PC-3 (cell line): ENCODE data around the gene ARMH2. TPM values are rescaled to one million over a fixed set of nuclear protein-coding genes. Genes with fewer than 3 reads are reported as not detected.

Experiments
- ATAC-seq: fragments of 200-7000 bp; cut with Tn5 transposase; 2 replicates; pipeline ENCODE4 v1.9.1; 2020; ENCODE audit warnings: mild to moderate bottlenecking, moderate library complexity
- BruUV-seq: library from RNA; stranded (reverse); fragments of 400-500 nt; replicated peaks from 2 replicates; lab custom pipeline; 2021; lab: Mats Ljungman, UMichigan
- CTCF ChIA-PET: fragments of 300-600 bp; sonication (Branson Sonifier 250); formaldehyde crosslinking; loops from one replicate; lab custom pipeline; 2022; ENCODE audit warnings: antibody characterized with exemption; lab: Charles Lee
- POLR2A ChIA-PET: fragments of 300-600 bp; sonication (Branson Sonifier 250); formaldehyde crosslinking; loops from one replicate; lab custom pipeline; 2022; ENCODE audit warnings: antibody characterized with exemption; ENCODE audit not compliant: unreplicated experiment; lab: Charles Lee
- DNase-seq: peaks from one replicate; pipeline ENCODE4 v3.0.0-alpha.2; 2015
- H2AFZ ChIP-seq: fragments of 300-600 bp; sonication (generic); 2 replicates; pipeline ENCODE4 v1.6.0; 2016; ENCODE audit warnings: antibody characterized with exemption, low read length
- H3F3A ChIP-seq: fragments of 300-600 bp; sonication (generic); one replicate; pipeline ENCODE4 v1.6.0; 2017; ENCODE audit warnings: antibody characterized with exemption, low read length, control low read depth, mild to moderate bottlenecking; ENCODE audit not compliant: unreplicated experiment
- H3K27ac ChIP-seq: fragments of 300-600 bp; sonication (generic); 2 replicates; pipeline ENCODE4 v1.5.1; 2016; ENCODE audit warnings: mild to moderate bottlenecking, low read length
- H3K27me3 ChIP-seq: fragments of 300-600 bp; sonication (generic); 2 replicates; pipeline ENCODE4 v1.6.1; 2016; ENCODE audit warnings: low read length, mixed read lengths
- H3K36me3 ChIP-seq: fragments of 300-600 bp; sonication (generic); 2 replicates; pipeline ENCODE4 v1.6.1; 2016; ENCODE audit warnings: low read depth, mixed run types, low read length, mixed read lengths
- H3K4me1 ChIP-seq: fragments of 300-600 bp; sonication (generic); 2 replicates; pipeline ENCODE4 v1.5.1; 2016; ENCODE audit warnings: low read length; ENCODE audit not compliant: insufficient read depth
- H3K4me2 ChIP-seq: fragments of 300-600 bp; sonication (generic); 2 replicates; pipeline ENCODE4 v1.6.0; 2016; ENCODE audit warnings: low read length
- H3K4me3 ChIP-seq: fragments of 300-600 bp; sonication (generic); 2 replicates; pipeline ENCODE4 v1.5.1; 2016; ENCODE audit warnings: mild to moderate bottlenecking, low read length, mixed read lengths
- H3K79me2 ChIP-seq: fragments of 300-600 bp; sonication (generic); 2 replicates; pipeline ENCODE4 v1.6.1; 2017; ENCODE audit warnings: low read length, mixed read lengths
- H3K9ac ChIP-seq: fragments of 300-600 bp; sonication (generic); 2 replicates; pipeline ENCODE4 v1.6.0; 2016; ENCODE audit warnings: mild to moderate bottlenecking, low read length
- H3K9me2 ChIP-seq: fragments of 300-600 bp; sonication (generic); replicated peaks from 2 replicates; pipeline ENCODE4 v1.6.1; 2016; ENCODE audit warnings: mixed run types, low read length, mixed read lengths
- H3K9me3 ChIP-seq: fragments of 300-600 bp; sonication (generic); 2 replicates; pipeline ENCODE4 v1.6.1; 2016; ENCODE audit warnings: low read length, mixed read lengths
- H4K20me1 ChIP-seq: fragments of 300-600 bp; sonication (generic); 2 replicates; pipeline ENCODE4 v1.6.1; 2016; ENCODE audit warnings: low read length, mixed read lengths
- EZH2 ChIP-seq: fragments of 300-600 bp; sonication (generic); IDR thresholded peaks from one replicate; pipeline ENCODE4 v1.6.1; 2017; ENCODE audit warnings: antibody characterized with exemption, mild to moderate bottlenecking, low read length; ENCODE audit not compliant: unreplicated experiment
- EZH2phosphoT487 ChIP-seq: fragments of 300-600 bp; sonication (generic); IDR thresholded peaks from 2 replicates; pipeline ENCODE4 v1.6.1; 2018; ENCODE audit warnings: mild to moderate bottlenecking, antibody characterized with exemption, low read length, borderline replicate concordance
- intact Hi-C: fragments of 100-400 bp; cut with micrococcal nuclease; formaldehyde crosslinking; loops from 2 replicates; pipeline ENCODE4 v1.9.0; 2023
- total RNA-seq: library from RNA; depleted of rRNA; stranded (reverse); fragments of >200 nt; gene quantifications from 2 replicates; pipeline ENCODE4 v1.2.3, GENCODE V29; 2014
- TF ChIP-seq, protein P1 (sequence below): fragments of 300-600 bp; sonication (generic); conservative IDR thresholded peaks from 2 replicates; pipeline ENCODE4 v1.5.1; 2017; ENCODE audit warnings: antibody characterized with exemption, low read depth, mild to moderate bottlenecking, low read length

ARMH2 gene
- total RNA-seq, 1 experiment from 2014 or later, result not detected

DNA sequence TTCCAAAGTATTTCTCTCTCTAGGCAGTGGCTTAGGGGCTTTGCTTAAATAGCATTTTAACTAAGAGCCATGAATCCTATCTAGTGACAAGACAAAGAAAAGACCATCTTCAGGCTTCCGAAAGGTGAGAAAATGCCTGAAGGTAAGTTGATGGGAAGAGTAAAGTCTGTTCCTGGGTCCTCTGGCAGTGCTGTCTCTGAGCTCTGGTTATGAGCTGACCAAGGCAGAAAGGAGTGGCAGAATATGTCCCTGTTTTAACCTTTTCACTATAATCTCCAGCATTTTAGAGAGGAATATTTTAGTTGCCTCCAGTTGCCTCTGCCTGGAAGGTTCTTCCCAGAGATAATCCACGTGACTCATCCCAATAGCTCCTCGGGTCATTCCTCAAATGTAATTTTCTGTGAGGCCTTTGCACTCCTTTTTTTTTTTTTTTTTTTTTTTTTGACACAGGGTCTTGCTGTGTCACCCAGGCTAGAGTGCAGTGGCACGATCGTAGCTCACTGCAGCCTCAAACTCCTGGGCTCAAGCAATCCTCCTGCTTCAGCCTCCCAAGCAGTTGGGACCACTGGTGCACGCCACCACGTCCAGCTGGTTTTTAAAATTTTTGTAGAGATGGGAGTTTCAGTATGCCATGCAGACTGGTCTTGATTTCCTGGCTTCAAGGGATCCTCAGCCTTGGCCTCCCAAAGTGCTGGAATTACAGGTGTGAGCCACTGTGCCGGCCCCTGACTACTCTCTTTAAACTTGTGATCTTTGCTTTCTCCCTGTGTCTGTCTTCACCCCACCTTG is 3.7 kb upstream of the ARMH2 start:
- CTCF ChIA-PET, result no interaction called here
- ATAC-seq (no peak; the same call in 1 of the 2 replicates), DNase-seq (peak; percentile 37)
- BruUV-seq, result no TSS peak
- no peaks in the 10 kb centered on the region for H3K27me3 ChIP-seq
- peak overlapping the region; percentile 37 for H3K4me2 ChIP-seq
- no peaks in the 10 kb centered on the region for H3K9me3 ChIP-seq
- peaks cover 18% of the 10 kb centered on the region for H3K4me1 ChIP-seq
- no peak overlapping the region for H2AFZ ChIP-seq
- H3K27ac ChIP-seq, result peak overlapping the region; percentile 63
- peak overlapping the region; percentile 4; the same call in 1 of the 2 replicates for H3K9ac ChIP-seq
- intact Hi-C loops, result no loop called here
- no peaks in the 10 kb centered on the region for H3F3A ChIP-seq
- POLR2A ChIA-PET, result no interaction called here
- H4K20me1 ChIP-seq, result no peaks in the 10 kb centered on the region
- no peaks in the 10 kb centered on the region for H3K36me3 ChIP-seq
- H3K79me2 ChIP-seq, result no peaks in the 10 kb centered on the region
- H3K4me3 ChIP-seq, result no peak overlapping the region
- no peaks in the 10 kb centered on the region for H3K9me2 ChIP-seq
- TF ChIP-seq, protein P1, sequence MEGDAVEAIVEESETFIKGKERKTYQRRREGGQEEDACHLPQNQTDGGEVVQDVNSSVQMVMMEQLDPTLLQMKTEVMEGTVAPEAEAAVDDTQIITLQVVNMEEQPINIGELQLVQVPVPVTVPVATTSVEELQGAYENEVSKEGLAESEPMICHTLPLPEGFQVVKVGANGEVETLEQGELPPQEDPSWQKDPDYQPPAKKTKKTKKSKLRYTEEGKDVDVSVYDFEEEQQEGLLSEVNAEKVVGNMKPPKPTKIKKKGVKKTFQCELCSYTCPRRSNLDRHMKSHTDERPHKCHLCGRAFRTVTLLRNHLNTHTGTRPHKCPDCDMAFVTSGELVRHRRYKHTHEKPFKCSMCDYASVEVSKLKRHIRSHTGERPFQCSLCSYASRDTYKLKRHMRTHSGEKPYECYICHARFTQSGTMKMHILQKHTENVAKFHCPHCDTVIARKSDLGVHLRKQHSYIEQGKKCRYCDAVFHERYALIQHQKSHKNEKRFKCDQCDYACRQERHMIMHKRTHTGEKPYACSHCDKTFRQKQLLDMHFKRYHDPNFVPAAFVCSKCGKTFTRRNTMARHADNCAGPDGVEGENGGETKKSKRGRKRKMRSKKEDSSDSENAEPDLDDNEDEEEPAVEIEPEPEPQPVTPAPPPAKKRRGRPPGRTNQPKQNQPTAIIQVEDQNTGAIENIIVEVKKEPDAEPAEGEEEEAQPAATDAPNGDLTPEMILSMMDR, result no peak
- TF ChIP-seq EZH2 (no peak), EZH2phosphoT487 (no peak)

DNA sequence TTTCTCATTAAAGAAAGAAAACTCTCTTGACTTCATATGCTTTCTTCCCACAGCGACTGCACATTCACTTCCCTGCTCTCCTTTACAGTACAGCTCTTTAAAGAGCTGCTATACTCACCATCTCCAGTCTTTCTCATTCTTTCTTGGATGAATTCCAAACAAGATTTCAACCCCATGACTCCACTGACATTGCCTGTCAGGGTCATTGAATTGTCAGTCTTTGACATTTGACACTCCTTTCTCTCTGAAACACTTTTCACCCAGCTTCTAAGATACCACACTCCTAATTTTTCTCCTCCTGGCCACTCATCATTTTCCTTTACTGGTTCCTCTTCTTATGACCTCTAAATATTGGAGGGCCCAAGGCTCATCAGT is 811 bp upstream of the ARMH2 start:
- TF ChIP-seq EZH2phosphoT487 (no peak), EZH2 (no peak)
- TF ChIP-seq, protein P1, result no peak
- Histone ChIP-seq H3K27ac (no peak overlapping the region), H3K36me3 (no peaks in the 10 kb centered on the region), H2AFZ (no peak overlapping the region), H3K4me1 (peaks cover 18% of the 10 kb centered on the region), H3K9me3 (no peaks in the 10 kb centered on the region), H3F3A (no peaks in the 10 kb centered on the region), H3K4me3 (no peak overlapping the region), H3K79me2 (no peaks in the 10 kb centered on the region), H3K9ac (no peak overlapping the region), H3K4me2 (no peak overlapping the region), H3K27me3 (no peaks in the 10 kb centered on the region), H4K20me1 (no peaks in the 10 kb centered on the region), H3K9me2 (no peaks in the 10 kb centered on the region)
- BruUV-seq, result no TSS peak
- DNase-seq (no peak), ATAC-seq (no peak)
- ChIA-PET CTCF (no interaction called here), POLR2A (no interaction called here)
- intact Hi-C loops, result no loop called here

DNA sequence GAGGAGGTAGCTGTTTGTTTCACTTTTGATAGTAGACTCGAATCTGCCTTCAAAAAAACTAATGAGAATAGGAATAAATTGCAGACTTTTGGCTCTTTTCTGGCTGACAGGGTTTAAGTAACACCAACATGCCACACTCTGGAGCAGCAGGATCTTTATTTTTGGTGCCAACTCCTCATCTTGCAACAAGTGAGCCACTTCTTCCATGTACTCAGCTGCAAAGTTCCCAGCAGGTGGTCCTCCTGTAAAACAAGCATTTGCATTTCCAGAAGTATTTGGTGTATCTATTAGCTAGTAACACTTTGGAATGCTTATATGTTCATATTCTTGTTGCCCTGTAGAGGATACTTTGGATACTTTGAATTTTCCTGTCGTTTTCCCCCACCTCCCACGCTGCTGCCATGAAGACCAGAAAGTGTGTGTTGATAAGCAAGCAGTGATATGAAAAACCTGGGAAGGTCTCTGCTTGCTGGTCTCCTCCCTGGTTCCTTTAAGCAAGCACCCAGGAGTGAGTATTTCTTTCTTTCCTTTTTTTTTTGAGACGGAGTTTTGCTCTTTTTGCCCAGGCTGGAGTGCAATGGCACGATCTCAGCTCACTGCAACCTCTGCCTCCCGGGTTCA is 1.0 kb downstream of the ARMH2 start:
- Histone ChIP-seq H3K4me2 (no peak overlapping the region), H3F3A (no peaks in the 10 kb centered on the region), H3K27me3 (no peaks in the 10 kb centered on the region), H3K9me3 (no peaks in the 10 kb centered on the region), H3K9me2 (no peaks in the 10 kb centered on the region), H2AFZ (no peak overlapping the region), H3K4me3 (no peak overlapping the region), H3K36me3 (no peaks in the 10 kb centered on the region), H3K4me1 (peaks cover 7% of the 10 kb centered on the region), H3K9ac (no peak overlapping the region), H3K79me2 (no peaks in the 10 kb centered on the region), H3K27ac (no peak overlapping the region), H4K20me1 (no peaks in the 10 kb centered on the region)
- BruUV-seq, result no TSS peak
- POLR2A ChIA-PET, result no interaction called here
- DNase-seq, result no peak
- TF ChIP-seq EZH2 (no peak), EZH2phosphoT487 (no peak)
- TF ChIP-seq, protein P1, result no peak
- ATAC-seq, result no peak
- intact Hi-C loops, result no loop called here
- CTCF ChIA-PET, result no interaction called here
